HL-60 (cell line): ENCODE data around the gene RARA.

Experiments
- CTCF ChIP-seq: IDR thresholded peaks from one replicate; pipeline ENCODE4 v1.5.1; 2011; ENCODE audit warnings: low read length, control low read depth, inconsistent platforms; ENCODE audit not compliant: insufficient read depth
- POLR2AphosphoS5 ChIP-seq: IDR thresholded peaks from 2 replicates; pipeline ENCODE4 v1.6.1; 2012; ENCODE audit warnings: low read depth

GRCh38 chr17:40362696-40363110, 53.7 kb downstream of the RARA start:
- peak; percentile 67 for TF ChIP-seq CTCF
- no peak for TF ChIP-seq POLR2AphosphoS5
